Heart left ventricle (tissue), 13 donors: ENCODE results near the gene PGF.

ENCODE experiments used
- POLR2A ChIP-seq, 2 donors: fragments of 450-650 bp; IDR thresholded peaks; one replicate each; pipeline ENCODE4 v1.6.1; 2017; ENCODE audit warnings: antibody characterized with exemption in 2 of 2, mild to moderate bottlenecking in 2 of 2, moderate library complexity in 2 of 2
- TF ChIP-seq, protein P1 (sequence below), 12 donors: fragments of 200-600 bp; sonication (generic) in 4 of 12; IDR thresholded peaks; one replicate each; pipeline versions ENCODE4 v1.5.0 to v1.8.0; 2018 to 2022; ENCODE audit warnings: antibody characterized with exemption in 12 of 12, mild to moderate bottlenecking in 5 of 12
- donor health status: ischemic (EF 13 %, LVEDD 7.1; RV severe dilation, severe dysfunction).
- donor health status: DM: no; HTN: yes; CAD: no.
- donor health status: DM: no; HTN: no; CAD: no.
- donor health status: ischemic (EF 25% LVEDD 6.9; RV normal size, moderate dysfunction).
- donor health status: ischemic (EF 25% LVEDD 5.7; RV mildly dilated, moderate dysfunction).
- donor health status: ischemic (EF 35%, LVEDD 5.7; RV mildly dilated, moderate dysfunction).
- donor health status: nonischemic (EF 11% LVEDD 7.7; RV severe dilation, severe dysfunction).
- donor health status: DM: yes; HTN: yes; CAD: no.
- donor health status: PGD.
- donor health status: ischemic (EF 29% LVEDD 5.4; RV normal size, mild dysfunction).
- donor health status: nonischemic (EF 23%, LVEDD 6.1; RV moderate dilation, normal function).

GRCh38 chr14:74964787-74965485 is 9.5 kb upstream of the PGF start:
- TF ChIP-seq, protein P1, sequence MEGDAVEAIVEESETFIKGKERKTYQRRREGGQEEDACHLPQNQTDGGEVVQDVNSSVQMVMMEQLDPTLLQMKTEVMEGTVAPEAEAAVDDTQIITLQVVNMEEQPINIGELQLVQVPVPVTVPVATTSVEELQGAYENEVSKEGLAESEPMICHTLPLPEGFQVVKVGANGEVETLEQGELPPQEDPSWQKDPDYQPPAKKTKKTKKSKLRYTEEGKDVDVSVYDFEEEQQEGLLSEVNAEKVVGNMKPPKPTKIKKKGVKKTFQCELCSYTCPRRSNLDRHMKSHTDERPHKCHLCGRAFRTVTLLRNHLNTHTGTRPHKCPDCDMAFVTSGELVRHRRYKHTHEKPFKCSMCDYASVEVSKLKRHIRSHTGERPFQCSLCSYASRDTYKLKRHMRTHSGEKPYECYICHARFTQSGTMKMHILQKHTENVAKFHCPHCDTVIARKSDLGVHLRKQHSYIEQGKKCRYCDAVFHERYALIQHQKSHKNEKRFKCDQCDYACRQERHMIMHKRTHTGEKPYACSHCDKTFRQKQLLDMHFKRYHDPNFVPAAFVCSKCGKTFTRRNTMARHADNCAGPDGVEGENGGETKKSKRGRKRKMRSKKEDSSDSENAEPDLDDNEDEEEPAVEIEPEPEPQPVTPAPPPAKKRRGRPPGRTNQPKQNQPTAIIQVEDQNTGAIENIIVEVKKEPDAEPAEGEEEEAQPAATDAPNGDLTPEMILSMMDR (IDR thresholded peaks at IDR 0.05) = no peak
- no peak for TF ChIP-seq POLR2A (IDR thresholded peaks at IDR 0.05)
